Lower leg skin (tissue), 3 donors: ENCODE data around the gene NPY1R.

ENCODE experiments used
- POLR2A ChIP-seq, 2 donors: fragments of 450-650 bp; IDR thresholded peaks; one replicate each; pipeline ENCODE4 v1.6.1; 2016 to 2017; ENCODE audit warnings: antibody characterized with exemption in 2 of 2, mild to moderate bottlenecking in 1 of 2, moderate library complexity in 1 of 2
- TF ChIP-seq, protein P1 (sequence below), 3 donors: fragments of 450-650 bp; IDR thresholded peaks; one replicate each; pipeline ENCODE4 v1.5.1; 2016; ENCODE audit warnings: antibody characterized with exemption in 3 of 3, mild to moderate bottlenecking in 3 of 3, moderate library complexity in 2 of 3

DNA sequence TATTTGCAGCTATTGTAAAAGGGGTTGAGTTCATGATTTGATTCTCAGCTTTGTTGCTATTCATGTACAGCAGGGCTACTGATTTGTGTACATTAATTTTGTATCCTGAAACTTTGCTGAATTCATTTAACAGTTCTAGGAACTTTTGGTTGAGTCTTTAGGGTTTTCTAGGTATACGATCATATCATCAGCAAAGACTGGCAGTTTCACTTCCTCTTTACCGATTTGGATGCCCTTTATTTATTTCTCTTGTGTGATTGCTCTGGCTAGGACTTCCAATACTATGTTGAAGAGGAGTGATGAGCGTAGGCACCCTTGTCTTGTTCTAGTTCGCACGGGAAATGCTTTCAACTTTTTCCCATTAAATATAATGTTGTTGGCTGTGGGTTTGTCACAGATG, 48.1 kb downstream of the NPY1R start:
- TF ChIP-seq, protein P1, sequence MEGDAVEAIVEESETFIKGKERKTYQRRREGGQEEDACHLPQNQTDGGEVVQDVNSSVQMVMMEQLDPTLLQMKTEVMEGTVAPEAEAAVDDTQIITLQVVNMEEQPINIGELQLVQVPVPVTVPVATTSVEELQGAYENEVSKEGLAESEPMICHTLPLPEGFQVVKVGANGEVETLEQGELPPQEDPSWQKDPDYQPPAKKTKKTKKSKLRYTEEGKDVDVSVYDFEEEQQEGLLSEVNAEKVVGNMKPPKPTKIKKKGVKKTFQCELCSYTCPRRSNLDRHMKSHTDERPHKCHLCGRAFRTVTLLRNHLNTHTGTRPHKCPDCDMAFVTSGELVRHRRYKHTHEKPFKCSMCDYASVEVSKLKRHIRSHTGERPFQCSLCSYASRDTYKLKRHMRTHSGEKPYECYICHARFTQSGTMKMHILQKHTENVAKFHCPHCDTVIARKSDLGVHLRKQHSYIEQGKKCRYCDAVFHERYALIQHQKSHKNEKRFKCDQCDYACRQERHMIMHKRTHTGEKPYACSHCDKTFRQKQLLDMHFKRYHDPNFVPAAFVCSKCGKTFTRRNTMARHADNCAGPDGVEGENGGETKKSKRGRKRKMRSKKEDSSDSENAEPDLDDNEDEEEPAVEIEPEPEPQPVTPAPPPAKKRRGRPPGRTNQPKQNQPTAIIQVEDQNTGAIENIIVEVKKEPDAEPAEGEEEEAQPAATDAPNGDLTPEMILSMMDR (IDR thresholded peaks at IDR 0.05), result no peak
- no peak for TF ChIP-seq POLR2A (IDR thresholded peaks at IDR 0.05)
